HUES64 (cell line): ENCODE data around the gene C14orf132.

Experiments
- H3K27ac ChIP-seq: 2 replicates; pipeline ENCODE4 v1.7.0; 2013; ENCODE audit warnings: low read depth, low read length, inconsistent platforms
- H3K27me3 ChIP-seq: 2 replicates; pipeline ENCODE4 v1.6.1; 2013; ENCODE audit warnings: mild to moderate bottlenecking, low read length; ENCODE audit not compliant: insufficient read depth
- H3K36me3 ChIP-seq: 2 replicates; pipeline ENCODE4 v1.6.1; 2013; ENCODE audit warnings: mild to moderate bottlenecking, low read length; ENCODE audit not compliant: insufficient read depth
- H3K4me1 ChIP-seq: 2 replicates; pipeline ENCODE4 v1.6.1; 2013; ENCODE audit warnings: mild to moderate bottlenecking, low read length, moderate library complexity; ENCODE audit not compliant: insufficient read depth
- H3K4me3 ChIP-seq: 2 replicates; pipeline ENCODE4 v1.5.1; 2013; ENCODE audit warnings: mild to moderate bottlenecking, low read length, moderate library complexity
- H3K9ac ChIP-seq: 2 replicates; pipeline ENCODE4 v1.6.1; 2013; ENCODE audit warnings: mild to moderate bottlenecking, low read depth, low read length
- H3K9me3 ChIP-seq: 2 replicates; pipeline ENCODE4 v1.6.1; 2013; ENCODE audit warnings: low read depth, low read length; ENCODE audit not compliant: insufficient read depth
- WGBS: fragments of 150-250, 120-280 bp; methylation state at CpG from one replicate; pipeline ENCODE4 v1.1.7; 2013; ENCODE audit warnings: missing lambda C conversion rate; 5-methylcytosine and 5-hydroxymethylcytosine counted together

Gene C14orf132

GRCh38 chr14:96094211-96094610 is 55.0 kb downstream of the C14orf132 start:
- no peaks in the 10 kb centered on the region for H3K9me3 ChIP-seq
- H3K27me3 ChIP-seq, result no peaks in the 10 kb centered on the region
- 0 out of 2 replicates have a peak, but pooled peaks cover 2% of the 10 kb centered on the region for H3K36me3 ChIP-seq
- H3K4me3 ChIP-seq, result no peak overlapping the region
- WGBS, result 92% methylated on average over 4 of the region's 4 CpGs
- peaks cover 19% of the 10 kb centered on the region for H3K4me1 ChIP-seq
- H3K27ac ChIP-seq, result no peak overlapping the region
- H3K9ac ChIP-seq, result no peak overlapping the region

DNA sequence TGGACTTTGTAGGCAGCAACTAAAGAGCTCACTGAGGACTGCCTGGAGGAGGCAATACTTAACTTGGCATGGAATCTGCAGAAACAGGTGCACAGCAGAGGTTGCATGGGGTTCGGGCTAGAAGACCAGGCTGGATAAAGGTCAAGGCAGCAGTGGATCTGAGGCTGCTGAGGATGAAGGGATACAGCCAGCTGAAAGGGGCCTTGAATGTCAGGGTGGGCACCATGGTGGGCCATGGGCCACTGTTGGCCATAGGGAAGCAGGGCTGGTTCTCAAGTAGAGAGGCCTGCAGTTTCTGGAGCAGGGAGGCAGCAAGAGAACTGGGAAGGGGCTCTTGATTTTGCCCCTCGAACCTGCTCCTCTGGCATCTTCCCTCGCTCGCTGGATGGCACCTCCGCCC is 55.5 kb downstream of the C14orf132 start:
- WGBS, result 94% methylated on average over 5 of the region's 5 CpGs
- no peak overlapping the region for H3K27ac ChIP-seq
- no peaks in the 10 kb centered on the region for H3K9me3 ChIP-seq
- H3K4me1 ChIP-seq, result peaks cover 19% of the 10 kb centered on the region
- no peaks in the 10 kb centered on the region for H3K27me3 ChIP-seq
- no peak overlapping the region for H3K9ac ChIP-seq
- no peak overlapping the region for H3K4me3 ChIP-seq
- H3K36me3 ChIP-seq, result no peaks in the 10 kb centered on the region

GRCh38 chr14:96095058-96095457 is 55.9 kb downstream of the C14orf132 start:
- Histone ChIP-seq H3K27me3 (no peaks in the 10 kb centered on the region), H3K4me3 (no peak overlapping the region), H3K4me1 (peaks cover 19% of the 10 kb centered on the region), H3K27ac (no peak overlapping the region), H3K9me3 (no peaks in the 10 kb centered on the region), H3K36me3 (no peaks in the 10 kb centered on the region), H3K9ac (no peak overlapping the region)
- 95% methylated on average over 3 of the region's 3 CpGs for WGBS

DNA sequence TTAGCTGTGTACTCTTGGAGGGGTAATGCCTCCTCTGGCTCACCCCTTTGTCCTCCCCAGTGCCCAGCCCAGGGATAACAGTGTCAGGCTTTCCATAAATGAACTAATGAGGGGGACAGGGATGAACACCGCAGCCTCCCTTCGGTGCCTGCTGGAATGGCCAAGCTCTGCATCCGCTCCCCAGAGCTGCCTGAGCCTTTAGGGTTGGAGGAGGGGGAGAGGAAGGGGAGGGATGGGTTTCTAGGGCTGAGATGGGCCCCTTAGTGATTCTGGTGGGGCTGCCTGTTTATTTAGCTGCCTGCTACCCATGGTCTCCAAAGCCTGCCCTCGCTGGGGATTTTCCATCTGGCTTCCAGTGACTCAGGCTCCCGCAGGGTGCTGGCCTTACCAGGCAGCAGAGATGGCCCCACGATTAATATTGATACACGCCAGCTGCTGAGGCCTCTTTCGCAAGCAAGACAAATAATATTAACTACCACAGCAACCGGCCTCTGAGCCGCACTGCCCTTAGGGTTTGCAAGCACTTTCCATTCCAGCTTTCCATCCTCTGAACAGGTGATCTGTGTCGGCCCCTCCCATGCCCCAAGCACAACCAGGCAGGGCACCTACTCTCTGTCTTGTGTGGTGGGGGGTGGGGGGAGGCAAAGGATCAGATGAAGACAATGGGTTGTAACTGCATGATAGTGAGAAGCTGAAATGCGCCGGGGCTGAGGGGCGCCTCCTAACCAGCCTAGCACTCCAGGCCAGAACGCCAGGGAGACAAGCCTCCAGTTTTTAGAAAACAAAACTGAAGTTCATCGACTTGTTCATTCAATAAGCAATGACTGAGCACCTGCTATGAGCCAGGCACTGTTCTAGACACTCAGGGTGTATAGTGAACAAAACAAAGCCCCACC is 56.7 kb downstream of the C14orf132 start:
- Histone ChIP-seq H3K4me1 (peaks cover 14% of the 10 kb centered on the region), H3K9me3 (no peaks in the 10 kb centered on the region), H3K27me3 (no peaks in the 10 kb centered on the region), H3K36me3 (no peaks in the 10 kb centered on the region), H3K9ac (no peak overlapping the region), H3K27ac (no peak overlapping the region), H3K4me3 (no peak overlapping the region)
- WGBS, result 55% methylated on average over 16 of the region's 16 CpGs

DNA sequence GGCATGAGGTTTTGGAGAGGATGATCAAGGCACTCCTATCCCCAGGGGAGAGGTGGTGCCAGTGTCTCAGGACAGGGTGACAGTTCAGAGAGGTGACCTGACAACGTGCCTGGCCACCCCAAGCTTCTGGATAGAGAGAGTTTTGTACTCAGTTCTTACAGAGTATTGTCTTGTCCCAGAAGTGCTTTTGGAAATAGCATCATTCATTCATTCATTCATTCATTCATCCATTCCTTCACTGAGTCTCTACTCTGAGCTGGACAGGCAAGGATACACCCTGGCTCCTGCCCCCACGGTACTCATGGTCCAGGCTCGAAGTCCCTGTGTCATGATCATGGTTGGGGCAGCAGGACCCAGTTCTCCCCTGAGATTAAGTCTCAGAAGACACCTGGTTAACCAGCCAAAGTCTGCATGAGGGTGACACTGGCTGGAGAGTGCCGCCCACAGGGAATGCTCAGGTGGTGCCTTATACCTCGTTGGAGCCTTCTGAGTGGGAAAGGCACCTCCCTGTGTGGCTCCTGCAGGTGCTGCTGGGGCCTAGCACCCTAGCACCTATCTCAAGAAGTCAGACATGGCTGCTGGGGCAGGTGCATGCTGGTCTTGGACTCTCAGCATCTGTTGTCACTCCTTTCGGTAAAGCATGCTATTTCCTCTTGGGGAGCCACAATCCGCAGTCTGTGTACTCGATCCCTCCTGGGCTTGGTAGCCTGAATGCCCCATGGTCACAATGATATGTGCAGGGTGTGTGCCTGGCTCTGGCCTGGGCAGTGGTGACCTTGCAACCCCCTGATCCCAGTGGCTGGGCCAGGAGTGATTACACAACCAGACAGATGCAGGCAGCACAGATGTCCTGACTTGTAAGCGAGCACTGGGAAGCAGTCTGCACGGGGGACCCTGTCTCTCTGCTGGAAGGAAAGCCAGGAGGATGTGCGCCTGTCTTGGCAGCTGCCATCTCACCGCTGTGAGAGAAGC is 57.8 kb downstream of the C14orf132 start:
- peaks cover 13% of the 10 kb centered on the region for H3K4me1 ChIP-seq
- H3K27ac ChIP-seq, result no peak overlapping the region
- WGBS, result 86% methylated on average over 12 of the region's 12 CpGs

DNA sequence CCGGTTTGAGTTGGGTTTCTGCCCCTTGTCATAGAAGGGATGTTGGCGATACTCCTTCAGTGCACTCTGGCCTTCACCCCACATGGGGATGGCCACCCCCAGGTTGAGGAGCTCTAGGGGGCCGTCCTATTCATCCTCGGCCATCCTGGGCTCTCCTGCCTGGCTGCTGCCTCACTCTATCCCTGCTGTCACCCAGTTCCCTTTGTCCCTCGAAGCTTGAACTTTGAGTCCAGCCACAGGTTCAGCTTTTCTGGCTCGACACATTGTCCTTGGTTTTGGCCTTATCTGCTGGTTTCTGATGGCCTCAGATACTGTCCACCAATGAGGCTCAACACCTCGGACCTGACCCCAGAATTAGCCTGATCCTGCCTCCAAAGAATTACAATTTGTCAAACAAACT is 58.6 kb downstream of the C14orf132 start:
- WGBS, result 87% methylated on average over 7 of the region's 7 CpGs
- Histone ChIP-seq H3K4me1 (peaks cover 13% of the 10 kb centered on the region), H3K4me3 (no peak overlapping the region), H3K27ac (no peak overlapping the region), H3K27me3 (no peaks in the 10 kb centered on the region), H3K9me3 (no peaks in the 10 kb centered on the region), H3K36me3 (no peaks in the 10 kb centered on the region), H3K9ac (no peak overlapping the region)

More for the DNA sequence above, 57.8 kb downstream of the C14orf132 start:
- H3K36me3 ChIP-seq, result no peaks in the 10 kb centered on the region
- H3K9ac ChIP-seq, result no peak overlapping the region
- H3K27me3 ChIP-seq, result no peaks in the 10 kb centered on the region
- no peaks in the 10 kb centered on the region for H3K9me3 ChIP-seq
- no peak overlapping the region for H3K4me3 ChIP-seq

GRCh38 chr14:96098309-96098998 is 59.3 kb downstream of the C14orf132 start:
- 59% methylated on average over 6 of the region's 6 CpGs for WGBS
- H3K4me1 ChIP-seq, result peaks cover 13% of the 10 kb centered on the region
- no peak overlapping the region for H3K4me3 ChIP-seq
- H3K36me3 ChIP-seq, result no peaks in the 10 kb centered on the region
- no peaks in the 10 kb centered on the region for H3K9me3 ChIP-seq
- H3K27me3 ChIP-seq, result no peaks in the 10 kb centered on the region
- H3K27ac ChIP-seq, result no peak overlapping the region
- H3K9ac ChIP-seq, result no peak overlapping the region

DNA sequence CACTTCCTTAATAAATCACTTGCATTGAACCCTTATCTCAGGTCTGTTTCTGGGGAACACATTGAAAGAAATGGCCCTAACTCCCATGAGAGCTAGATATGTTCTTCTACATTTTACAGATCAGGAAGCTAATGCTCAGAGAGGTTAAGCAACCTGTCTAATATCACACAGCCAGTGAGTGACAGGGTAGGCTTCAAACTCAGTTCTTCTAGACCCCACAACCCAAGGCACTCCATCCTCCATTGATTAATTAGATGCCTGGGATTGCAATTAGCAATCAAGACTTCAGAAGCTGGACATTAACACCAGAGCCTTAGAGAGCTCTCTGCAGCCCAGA is 59.8 kb downstream of the C14orf132 start:
- H3K9ac ChIP-seq, result no peak overlapping the region
- no peak overlapping the region for H3K4me3 ChIP-seq
- H3K9me3 ChIP-seq, result no peaks in the 10 kb centered on the region
- H3K27ac ChIP-seq, result no peak overlapping the region
- peaks cover 13% of the 10 kb centered on the region for H3K4me1 ChIP-seq
- no peaks in the 10 kb centered on the region for H3K27me3 ChIP-seq
- no peaks in the 10 kb centered on the region for H3K36me3 ChIP-seq

- H3K4me3 ChIP-seq, result no peak overlapping the region
- H3K27ac ChIP-seq, result no peak overlapping the region
- no peaks in the 10 kb centered on the region for H3K36me3 ChIP-seq
- no peak overlapping the region for H3K9ac ChIP-seq
- no peaks in the 10 kb centered on the region for H3K27me3 ChIP-seq
- WGBS, result 40% methylated on average over 22 of the region's 22 CpGs
- no peaks in the 10 kb centered on the region for H3K9me3 ChIP-seq
- peaks cover 10% of the 10 kb centered on the region for H3K4me1 ChIP-seq
Observed at GRCh38 chr14:96100161-96101064, 61.3 kb downstream of the C14orf132 start.

GRCh38 chr14:96102081-96102856 is 63.1 kb downstream of the C14orf132 start:
- Histone ChIP-seq H3K27ac (no peak overlapping the region), H3K4me3 (no peak overlapping the region), H3K4me1 (no peaks in the 10 kb centered on the region), H3K27me3 (no peaks in the 10 kb centered on the region), H3K36me3 (no peaks in the 10 kb centered on the region), H3K9ac (no peak overlapping the region), H3K9me3 (no peaks in the 10 kb centered on the region)
- 74% methylated on average over 3 of the region's 3 CpGs for WGBS
